Mesenteric fat pad (tissue), 1 donor: ENCODE measurements around the gene CPLANE2. TPM values are rescaled to one million over a fixed set of nuclear protein-coding genes. Genes with fewer than 3 reads are reported as not detected.
A peak's percentile ranks its signal among the peaks of the same experiment; 100 is the strongest.
"Not testable (repeated sequence)": the region's sequence is repeated elsewhere in the genome, so short reads cannot be mapped to it uniquely, and the experiment has no call there.

Experiments used
- DNase-seq: peaks from one replicate; pipeline ENCODE4 v3.0.0-alpha.2; 2020; ENCODE audit warnings: low spot score
- total RNA-seq: library from RNA; stranded (reverse); fragmentation: NEBNext Ultra II Directional; extraction: Animal tissue kit (Norgen Biotek cat#: 25700); gene quantifications from one replicate; pipeline ENCODE4 v1.2.1, GENCODE V29; 2021
- donor health status: DM: yes; HTN: yes; CAD: no.

Gene CPLANE2
- total RNA-seq, 1 donor from 2014 or later: 1.9 TPM

GRCh38 chr1:16231331-16232315, 5.4 kb downstream of the CPLANE2 start:
- no peak for DNase-seq

- no peak for DNase-seq
Observed at GRCh38 chr1:16230744-16231143, 6.2 kb downstream of the CPLANE2 start.

GRCh38 chr1:16229976-16230740, 6.8 kb downstream of the CPLANE2 start:
- no peak for DNase-seq

GRCh38 chr1:16226490-16227179, 10.3 kb downstream of the CPLANE2 start:
- no peak for DNase-seq

- DNase-seq: no peak
Observed at GRCh38 chr1:16226129-16226489, 10.9 kb downstream of the CPLANE2 start.

GRCh38 chr1:16224472-16224871, 12.5 kb downstream of the CPLANE2 start:
- DNase-seq: no peak

GRCh38 chr1:16222716-16223115, 14.3 kb downstream of the CPLANE2 start:
- not testable (repeated sequence) for DNase-seq

- no peak for DNase-seq
Observed at GRCh38 chr1:16221499-16221898, 15.5 kb downstream of the CPLANE2 start.

- no peak for DNase-seq
Observed at GRCh38 chr1:16219968-16220500, 16.9 kb downstream of the CPLANE2 start.

GRCh38 chr1:16218674-16219071, 18.3 kb downstream of the CPLANE2 start:
- no peak for DNase-seq

- DNase-seq: no peak
Observed at GRCh38 chr1:16218014-16218673, 18.8 kb downstream of the CPLANE2 start.

GRCh38 chr1:16217061-16217785, 19.8 kb downstream of the CPLANE2 start:
- DNase-seq: peak; percentile 100

- DNase-seq: no peak
Observed at GRCh38 chr1:16215882-16216753, 20.9 kb downstream of the CPLANE2 start.

GRCh38 chr1:16215240-16215639, 21.7 kb downstream of the CPLANE2 start:
- DNase-seq: not testable (repeated sequence)

- DNase-seq: not testable (repeated sequence)
Observed at GRCh38 chr1:16213544-16213943, 23.4 kb downstream of the CPLANE2 start.

GRCh38 chr1:16213013-16213412, 24.0 kb downstream of the CPLANE2 start:
- DNase-seq: no peak

- DNase-seq: no peak
Observed at GRCh38 chr1:16212251-16212961, 24.6 kb downstream of the CPLANE2 start, which contains the start of gene ARHGEF19. Gene ARHGEF19, minus strand, starts transcription at chr1:16212652. Its CDS starts 3,598 bp downstream, at chr1:16209054.

- no peak for DNase-seq
Observed at GRCh38 chr1:16211824-16212223, 25.2 kb downstream of the CPLANE2 start.
